Limb (tissue), 2 donors: ENCODE results near the gene NT5E.

Experiments
- DNase-seq, 2 donors: peaks; one replicate each; pipeline ENCODE4 v3.0.0-alpha.2; 2016; ENCODE audit errors: extremely low spot score in 2 of 2

Gene NT5E

GRCh38 chr6:85421972-85422371, 27.9 kb upstream of the NT5E start:
- no peak for DNase-seq

DNA sequence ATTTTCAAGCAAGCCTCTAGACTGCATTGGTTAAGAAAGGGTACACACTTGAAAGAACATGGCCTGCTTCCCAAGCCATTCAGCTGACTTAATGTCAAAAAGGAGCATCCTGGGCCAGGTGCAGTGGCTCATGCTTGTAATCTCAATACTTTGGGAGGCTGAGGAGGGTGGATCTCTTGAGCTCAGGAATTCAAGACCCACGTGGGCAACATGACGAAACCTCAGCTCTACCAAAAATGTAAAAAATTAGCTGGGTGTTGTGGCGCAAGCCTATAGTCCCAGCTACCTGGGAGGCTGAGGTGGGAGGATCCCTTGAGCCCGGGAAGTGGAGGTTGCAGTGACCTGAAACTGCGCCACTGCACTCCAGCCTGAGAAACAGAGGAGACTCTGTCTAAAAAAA, 26.9 kb upstream of the NT5E start:
- no peak for DNase-seq

DNA sequence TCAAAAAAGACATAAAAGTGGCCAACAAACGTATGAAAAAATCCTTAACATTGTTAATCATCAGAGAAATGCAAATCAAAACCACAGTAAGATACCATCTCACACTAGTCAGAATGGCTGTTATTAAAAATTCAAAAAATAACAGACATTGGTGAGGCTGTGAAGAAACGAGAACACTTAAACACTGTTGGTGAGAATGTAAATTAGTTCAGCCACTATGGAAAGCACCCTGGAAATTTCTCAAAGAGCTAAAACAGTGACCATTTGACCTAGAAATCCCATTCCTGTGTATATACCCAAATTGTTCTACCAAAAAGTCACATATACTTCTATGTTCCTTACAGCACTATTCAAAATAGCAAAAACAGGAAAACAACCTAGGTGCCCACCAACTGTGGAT, 24.9 kb upstream of the NT5E start:
- DNase-seq: no peak

GRCh38 chr6:85425997-85426396, 23.9 kb upstream of the NT5E start:
- DNase-seq: no peak

DNA sequence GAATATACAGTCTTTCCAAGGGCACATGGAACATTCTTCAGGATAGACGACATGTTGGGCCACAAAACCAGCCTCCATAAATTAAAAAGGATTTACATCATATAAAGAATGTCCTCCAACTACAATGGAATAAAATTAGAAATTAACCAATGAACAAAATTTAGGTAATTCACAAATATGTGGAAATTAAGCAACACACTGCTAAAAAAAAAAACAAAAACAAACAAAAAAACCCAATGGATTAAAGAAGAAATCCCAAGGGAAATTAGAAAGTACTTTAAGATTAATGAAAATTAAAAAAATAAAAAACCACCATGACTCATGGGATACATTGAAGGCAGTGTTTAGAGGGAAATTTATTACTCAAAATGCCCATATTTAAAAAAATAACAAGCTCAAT, 21.4 kb upstream of the NT5E start:
- no peak for DNase-seq

DNA sequence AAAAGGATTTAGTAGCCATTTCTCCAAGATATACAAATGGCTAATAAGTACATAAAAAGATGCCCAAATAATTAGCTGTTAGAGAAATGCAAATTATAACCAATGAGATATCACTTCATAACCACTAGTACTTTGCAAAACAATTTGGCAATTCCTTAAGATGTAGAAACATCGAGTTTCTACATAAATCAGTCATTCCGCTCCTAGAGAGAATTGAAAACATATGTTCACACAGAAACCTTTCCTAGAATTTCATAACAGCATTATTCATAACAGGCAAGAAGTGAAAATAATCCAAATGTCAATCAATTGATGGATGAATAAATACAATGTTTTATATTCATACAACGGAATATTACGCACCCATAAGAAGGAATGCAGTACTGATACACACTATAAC, 20.5 kb upstream of the NT5E start:
- no peak for DNase-seq

DNA sequence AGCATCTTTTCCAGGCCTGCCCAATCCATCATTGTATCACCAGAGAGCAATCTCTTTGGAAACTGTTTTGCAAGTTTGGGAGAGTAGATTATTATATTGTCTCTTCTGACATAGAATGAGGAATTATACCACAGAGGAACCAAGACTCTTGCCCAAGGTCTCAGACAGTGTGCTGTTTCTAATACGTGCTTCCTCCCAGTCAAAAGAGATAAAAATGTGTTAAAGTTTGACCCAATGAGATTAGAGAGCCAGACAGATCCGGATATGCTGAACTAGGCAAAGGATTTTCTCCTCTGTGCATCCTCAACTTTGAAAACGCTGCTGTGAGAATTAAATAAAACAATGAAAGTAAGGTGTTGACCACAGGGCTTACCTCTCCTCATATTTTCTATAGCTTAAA, 18.6 kb upstream of the NT5E start:
- DNase-seq: no peak

GRCh38 chr6:85432554-85432953, 17.3 kb upstream of the NT5E start:
- DNase-seq: no peak

GRCh38 chr6:85435851-85436250, 14.0 kb upstream of the NT5E start:
- DNase-seq: no peak

- peak in 1 of 2 donors; percentile 83 for DNase-seq
These were observed 13.5 kb upstream of the NT5E start for GRCh38 chr6:85436411-85436810.

DNA sequence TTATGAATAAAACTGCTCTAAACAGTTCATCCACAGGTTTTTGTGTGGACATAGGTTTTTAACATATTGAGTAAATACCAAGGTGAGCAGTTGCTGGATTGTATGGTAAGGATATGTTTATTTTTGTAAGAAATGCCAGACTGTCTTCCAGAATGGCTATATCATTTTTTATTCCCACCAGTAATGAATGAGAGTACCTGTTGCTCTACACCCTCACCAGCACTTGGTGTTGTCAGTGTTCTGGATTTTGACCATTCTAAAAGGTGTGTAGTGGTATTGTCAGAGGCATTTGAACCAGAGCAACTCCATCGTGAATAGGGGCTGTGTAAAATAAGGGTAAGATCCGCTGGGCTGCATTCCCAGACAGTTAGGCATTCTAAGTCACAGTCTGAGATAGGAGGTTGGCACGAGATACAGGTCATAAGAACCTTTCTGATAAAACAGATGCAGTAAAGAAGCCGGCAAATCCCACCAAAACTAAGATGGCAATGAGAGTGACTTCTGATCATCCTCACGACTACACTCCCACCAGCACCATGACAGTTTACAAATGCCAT, 12.9 kb upstream of the NT5E start:
- DNase-seq: no peak

DNA sequence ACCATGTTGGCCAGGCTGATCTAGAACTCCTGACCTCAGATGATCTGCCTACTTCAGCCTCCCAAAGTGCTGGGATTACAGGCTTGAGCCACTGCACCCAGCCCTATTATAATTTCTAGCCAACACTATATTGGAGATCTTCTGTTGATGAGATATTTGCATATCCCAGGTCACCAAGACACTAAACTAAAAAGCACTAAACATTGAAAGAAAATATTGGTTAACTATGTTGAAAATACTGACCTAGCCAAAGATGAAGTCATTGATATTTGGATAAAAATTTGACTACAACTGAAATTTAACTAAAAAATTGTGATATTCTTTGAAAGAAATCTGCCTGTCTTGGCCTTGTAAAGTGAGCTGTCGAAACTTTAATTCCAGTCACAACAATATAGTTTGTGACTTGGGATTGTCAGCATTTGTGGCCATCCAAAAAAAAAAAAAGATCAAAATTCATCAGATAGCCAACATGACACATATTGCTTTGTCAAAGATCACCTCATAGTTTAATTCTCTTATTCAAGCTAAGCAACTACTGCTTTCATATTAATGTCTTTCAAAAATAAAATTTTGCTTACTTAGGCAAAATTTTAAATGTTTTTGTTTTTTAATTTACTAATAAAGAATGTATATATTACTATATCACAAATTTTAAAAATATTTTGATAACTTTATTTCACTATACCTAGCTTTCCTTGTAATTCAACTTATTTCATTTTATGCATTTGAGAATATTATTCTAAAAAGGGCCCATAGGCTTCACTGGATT, 6.3 kb upstream of the NT5E start:
- no peak for DNase-seq

DNA sequence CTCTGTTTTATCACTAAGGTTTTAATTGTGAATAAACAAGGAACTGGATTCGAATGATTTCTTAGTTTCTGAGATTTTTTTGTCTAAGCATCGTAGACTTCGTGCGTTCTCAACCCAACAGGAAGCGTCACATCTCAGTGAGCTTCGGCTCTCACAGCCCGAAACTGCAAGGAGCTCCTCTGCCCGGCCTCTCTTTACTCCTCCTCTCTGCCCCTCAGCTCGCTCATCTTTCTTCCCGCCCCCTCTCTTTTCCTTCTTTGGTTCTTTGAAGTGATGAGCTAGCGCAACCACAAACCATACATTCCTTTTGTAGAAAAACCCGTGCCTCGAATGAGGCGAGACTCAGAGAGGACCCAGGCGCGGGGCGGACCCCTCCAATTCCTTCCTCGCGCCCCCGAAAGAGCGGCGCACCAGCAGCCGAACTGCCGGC, 480 bp upstream of the NT5E start:
- DNase-seq: peak in 1 of 2 donors; percentile 58

- no peak for DNase-seq
These were observed 1.9 kb downstream of the NT5E start for GRCh38 chr6:85451565-85452306.

DNA sequence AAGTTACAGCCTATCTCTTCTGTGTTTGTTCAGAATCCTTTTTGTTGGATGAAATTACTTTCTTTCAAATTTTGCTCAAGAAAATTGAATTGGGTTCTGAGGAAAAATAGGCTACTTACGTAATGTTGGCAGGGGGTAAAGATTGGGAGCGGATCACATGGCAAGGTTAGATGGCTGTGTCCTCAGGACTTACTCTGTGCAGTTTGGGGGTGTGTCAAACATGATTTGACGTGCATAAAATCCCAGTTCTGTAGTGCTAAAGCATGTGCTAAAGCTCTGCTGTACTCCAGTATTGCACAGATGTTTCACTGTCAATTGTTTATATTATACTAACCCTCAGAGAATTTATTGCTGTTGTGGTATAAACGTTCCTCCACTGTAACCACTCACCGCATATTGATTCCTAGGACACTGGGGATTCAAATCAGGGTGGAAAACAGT, 2.6 kb downstream of the NT5E start:
- DNase-seq: no peak

DNA sequence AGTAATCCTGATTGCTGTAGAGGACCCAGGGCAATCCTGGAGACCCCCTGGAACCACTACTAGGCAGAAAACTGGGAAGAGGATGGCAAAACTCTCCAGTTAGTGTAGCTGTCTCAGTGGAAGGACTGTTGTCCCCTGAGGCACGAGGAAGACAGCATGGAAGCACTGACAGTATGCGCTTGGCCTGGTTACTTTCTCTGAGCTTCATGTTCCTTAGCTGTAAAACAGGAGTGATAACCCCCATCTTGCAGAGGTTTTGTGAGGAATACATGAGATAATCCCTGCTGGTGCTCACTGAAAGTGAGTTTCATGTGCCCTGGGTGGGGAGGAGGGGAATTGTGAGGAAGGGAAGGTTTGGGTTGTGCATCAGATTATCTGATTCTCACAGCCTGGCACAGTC, 3.2 kb downstream of the NT5E start:
- no peak for DNase-seq

GRCh38 chr6:85453490-85453889, 3.6 kb downstream of the NT5E start:
- no peak for DNase-seq

- no peak for DNase-seq
These were observed 5.7 kb downstream of the NT5E start for GRCh38 chr6:85455471-85456026.

- no peak for DNase-seq
These were observed 6.9 kb downstream of the NT5E start for GRCh38 chr6:85456782-85457181.

- DNase-seq: no peak
These were observed 8.3 kb downstream of the NT5E start for GRCh38 chr6:85458184-85458583.

DNA sequence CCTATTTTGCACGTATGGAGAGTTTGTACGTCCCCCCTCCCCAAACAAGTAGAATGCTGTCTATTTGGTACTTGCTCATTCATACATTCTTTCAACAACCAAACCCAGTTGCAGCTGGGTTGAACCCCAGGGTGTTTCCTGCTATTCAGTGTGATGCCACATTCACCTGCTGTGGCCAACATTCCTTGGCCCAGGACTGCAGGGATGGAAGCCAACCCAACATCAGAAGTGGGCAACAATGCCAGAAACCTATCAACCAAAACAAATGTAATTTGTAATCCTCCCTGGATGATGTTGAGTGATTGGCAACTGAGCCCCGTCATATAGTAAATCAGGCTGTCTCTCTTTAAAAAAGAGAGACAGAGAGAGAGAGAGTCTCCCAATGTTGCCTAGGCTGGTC, 8.9 kb downstream of the NT5E start:
- no peak for DNase-seq

DNA sequence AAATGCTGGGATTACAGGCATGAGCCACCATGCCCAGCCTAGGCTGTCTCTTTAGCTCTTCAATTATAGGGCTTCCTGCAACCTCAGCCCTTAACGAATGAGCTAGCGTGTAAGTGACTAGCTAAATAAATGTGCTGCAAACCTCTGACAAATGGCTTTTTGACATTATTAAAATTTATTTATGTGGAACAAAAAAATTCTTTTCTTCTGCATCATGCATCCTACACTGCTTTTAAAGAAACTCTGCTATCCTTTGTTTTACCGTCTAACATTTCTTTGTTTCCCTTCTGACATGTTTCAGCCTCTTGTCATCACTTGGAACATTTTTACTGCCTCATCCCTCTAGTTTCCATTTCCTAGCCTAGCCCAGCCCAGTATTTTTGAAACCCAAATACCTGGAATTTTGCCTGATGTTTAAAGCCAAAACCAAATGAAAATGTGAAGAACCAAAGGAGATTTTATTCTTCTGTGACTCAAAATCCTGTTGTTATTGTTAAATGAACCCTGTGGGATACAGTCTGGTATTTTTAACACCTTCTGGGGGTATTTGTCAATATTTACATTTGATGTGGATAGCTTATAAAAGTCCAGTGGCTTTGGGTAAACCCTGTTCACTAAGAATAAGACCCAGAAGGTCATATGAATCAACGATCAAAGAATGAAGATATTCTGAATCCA, 9.5 kb downstream of the NT5E start:
- DNase-seq: peak in 1 of 2 donors; percentile 43
